GM04504 (cell line): ENCODE results near the gene HCRT.
"Not testable (repeated sequence)": the region's sequence is repeated elsewhere in the genome, so short reads cannot be mapped to it uniquely, and the experiment has no call there.

Experiments
- DNase-seq: peaks from one replicate; pipeline ENCODE4 v3.0.0-alpha.2; 2012; ENCODE audit warnings: low read depth

HCRT gene

GRCh38 chr17:42197564-42198156, 12.4 kb upstream of the HCRT start:
- DNase-seq: no peak

- DNase-seq: peak; percentile 35
Observed at GRCh38 chr17:42193969-42194899, 9.0 kb upstream of the HCRT start, which contains the start of gene GHDC. TSS of gene GHDC (minus strand) at chr17:42194494. CDS start at chr17:42193581, 913 bp downstream.

- no peak for DNase-seq
Observed at GRCh38 chr17:42193216-42193968, 8.1 kb upstream of the HCRT start.

- DNase-seq: no peak
Observed at GRCh38 chr17:42192189-42193126, 7.2 kb upstream of the HCRT start.

GRCh38 chr17:42191275-42191608, 6.0 kb upstream of the HCRT start:
- DNase-seq: no peak

GRCh38 chr17:42190491-42191274, 5.4 kb upstream of the HCRT start:
- DNase-seq: no peak

- DNase-seq: no peak
Observed at GRCh38 chr17:42189651-42189965, 4.4 kb upstream of the HCRT start.

- no peak for DNase-seq
Observed at GRCh38 chr17:42188749-42189650, 3.7 kb upstream of the HCRT start.

GRCh38 chr17:42187833-42188232, 2.6 kb upstream of the HCRT start:
- no peak for DNase-seq

- not testable (repeated sequence) for DNase-seq
Observed at GRCh38 chr17:42186191-42186590, 939 bp upstream of the HCRT start.

GRCh38 chr17:42185621-42185930, 324 bp upstream of the HCRT start:
- DNase-seq: no peak

GRCh38 chr17:42183741-42184711, 1.2 kb downstream of the HCRT start:
- DNase-seq: peak; percentile 25

- DNase-seq: no peak
Observed at GRCh38 chr17:42182927-42183734, 2.1 kb downstream of the HCRT start.

GRCh38 chr17:42181851-42182207, 3.4 kb downstream of the HCRT start:
- no peak for DNase-seq

GRCh38 chr17:42180922-42181850, 4.1 kb downstream of the HCRT start, which contains the start of gene KCNH4:
TSS of gene KCNH4 (minus strand) at chr17:42181142. CDS start at chr17:42180945, 197 bp downstream.
- no peak for DNase-seq

- DNase-seq: no peak
Observed at GRCh38 chr17:42180411-42180921, 4.8 kb downstream of the HCRT start.
